ENCODE measurements around the gene LRG1. TPM values are rescaled to one million over a fixed set of nuclear protein-coding genes. Genes with fewer than 3 reads are reported as not detected.

Gene LRG1
- total and polyA plus RNA-seq, 4 donors: 57.8 to 1,122 (median 661) TPM

DNA sequence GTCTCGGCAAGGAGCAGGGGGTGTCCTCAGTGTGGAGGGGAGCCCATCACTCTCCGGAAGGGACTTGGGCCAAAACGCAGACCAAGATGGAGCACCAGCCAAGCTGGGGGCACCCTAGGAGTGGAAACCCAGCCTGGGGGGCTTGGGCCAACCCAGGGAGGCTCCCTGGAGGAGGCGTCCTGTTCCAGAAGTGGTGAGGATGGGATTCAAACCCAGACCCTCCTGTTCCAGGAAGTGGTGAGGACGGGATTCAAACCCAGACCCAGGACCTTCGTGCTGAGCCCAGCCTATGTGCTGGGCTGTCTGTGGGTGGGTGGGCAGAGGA is 20.7 kb downstream of the LRG1 start (continued):
- TF ChIP-seq TAF1 (conservative IDR thresholded peaks at IDR 0.05) (no peak), SP1 (IDR thresholded peaks at IDR 0.05) (no peak), FOXA1 (IDR thresholded peaks at IDR 0.05) (no peak), JUND (IDR thresholded peaks at IDR 0.05) (no peak), EGR1 (IDR thresholded peaks at IDR 0.05; ENCODE audit: low read depth in 2 of 2) (no peak)
- TF ChIP-seq, protein P1, sequence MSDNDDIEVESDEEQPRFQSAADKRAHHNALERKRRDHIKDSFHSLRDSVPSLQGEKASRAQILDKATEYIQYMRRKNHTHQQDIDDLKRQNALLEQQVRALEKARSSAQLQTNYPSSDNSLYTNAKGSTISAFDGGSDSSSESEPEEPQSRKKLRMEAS (IDR thresholded peaks at IDR 0.05): no peak
- TF ChIP-seq, protein P2, sequence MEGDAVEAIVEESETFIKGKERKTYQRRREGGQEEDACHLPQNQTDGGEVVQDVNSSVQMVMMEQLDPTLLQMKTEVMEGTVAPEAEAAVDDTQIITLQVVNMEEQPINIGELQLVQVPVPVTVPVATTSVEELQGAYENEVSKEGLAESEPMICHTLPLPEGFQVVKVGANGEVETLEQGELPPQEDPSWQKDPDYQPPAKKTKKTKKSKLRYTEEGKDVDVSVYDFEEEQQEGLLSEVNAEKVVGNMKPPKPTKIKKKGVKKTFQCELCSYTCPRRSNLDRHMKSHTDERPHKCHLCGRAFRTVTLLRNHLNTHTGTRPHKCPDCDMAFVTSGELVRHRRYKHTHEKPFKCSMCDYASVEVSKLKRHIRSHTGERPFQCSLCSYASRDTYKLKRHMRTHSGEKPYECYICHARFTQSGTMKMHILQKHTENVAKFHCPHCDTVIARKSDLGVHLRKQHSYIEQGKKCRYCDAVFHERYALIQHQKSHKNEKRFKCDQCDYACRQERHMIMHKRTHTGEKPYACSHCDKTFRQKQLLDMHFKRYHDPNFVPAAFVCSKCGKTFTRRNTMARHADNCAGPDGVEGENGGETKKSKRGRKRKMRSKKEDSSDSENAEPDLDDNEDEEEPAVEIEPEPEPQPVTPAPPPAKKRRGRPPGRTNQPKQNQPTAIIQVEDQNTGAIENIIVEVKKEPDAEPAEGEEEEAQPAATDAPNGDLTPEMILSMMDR (IDR thresholded peaks at IDR 0.05; ENCODE audit: low read depth, low read length, missing input control): no peak

DNA sequence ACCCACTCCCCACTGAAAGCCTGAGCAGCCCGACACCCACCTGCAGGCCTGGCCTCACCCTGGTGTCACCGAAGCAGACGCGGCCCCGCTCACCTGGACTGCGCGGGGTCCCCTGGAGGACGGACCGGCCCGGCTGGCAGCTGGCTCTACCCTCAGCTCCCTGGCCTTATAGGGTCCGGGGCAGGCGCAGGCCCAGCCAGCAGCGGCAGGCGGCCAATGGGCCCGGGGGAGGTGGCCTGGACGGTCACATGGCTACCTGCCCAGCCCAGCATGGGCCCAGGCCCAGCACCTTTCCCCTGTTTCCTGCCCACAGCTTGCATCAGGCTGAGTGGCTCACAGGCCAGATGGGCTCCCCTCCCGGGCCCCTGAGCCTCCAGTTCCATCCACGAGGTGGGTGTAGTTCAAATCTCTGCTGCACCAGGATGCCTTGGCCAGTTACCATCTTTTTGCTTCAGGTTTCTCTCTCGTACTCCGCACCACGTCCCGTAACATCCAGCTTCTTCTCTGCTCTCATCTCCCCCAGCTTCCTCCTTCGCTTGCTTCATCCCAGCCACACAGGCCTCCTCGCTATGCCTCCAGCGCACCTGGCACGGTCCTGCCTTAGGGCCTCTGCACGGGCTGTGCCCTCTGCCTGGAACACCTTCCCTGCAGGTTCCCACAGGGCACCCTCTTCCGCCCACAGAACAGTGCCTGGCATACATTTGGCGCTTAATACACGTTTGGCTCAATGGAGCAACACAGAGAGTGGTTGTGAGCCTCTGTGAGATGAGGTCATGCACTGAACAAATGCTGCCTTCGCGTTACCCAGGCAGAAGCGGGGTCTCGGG is 21.3 kb downstream of the LRG1 start, which contains the start of gene PLIN4:
TSS of gene PLIN4 (minus strand) at position 142 of the 827 bp plus-strand sequence. CDS start 214 bp downstream, outside the sequence.
- H3K4me3 ChIP-seq (ENCODE audit: low read depth in 1 of 3, low read length in 3 of 3): peak within 1 kb of the TSS; percentile 11 to 34 (median 32)
- H3K9ac ChIP-seq (ENCODE audit: low read depth in 1 of 2, low read length in 2 of 2): no peak within 1 kb of the TSS
- H3K36me3 ChIP-seq (ENCODE audit: control insufficient read depth in 4 of 4, insufficient read depth in 3 of 4, low read depth in 1 of 4, low read length in 3 of 4): peaks cover 0 to 18% (median 7%) of the 10 kb centered on the region in 4 donors
- TF ChIP-seq, protein P3, sequence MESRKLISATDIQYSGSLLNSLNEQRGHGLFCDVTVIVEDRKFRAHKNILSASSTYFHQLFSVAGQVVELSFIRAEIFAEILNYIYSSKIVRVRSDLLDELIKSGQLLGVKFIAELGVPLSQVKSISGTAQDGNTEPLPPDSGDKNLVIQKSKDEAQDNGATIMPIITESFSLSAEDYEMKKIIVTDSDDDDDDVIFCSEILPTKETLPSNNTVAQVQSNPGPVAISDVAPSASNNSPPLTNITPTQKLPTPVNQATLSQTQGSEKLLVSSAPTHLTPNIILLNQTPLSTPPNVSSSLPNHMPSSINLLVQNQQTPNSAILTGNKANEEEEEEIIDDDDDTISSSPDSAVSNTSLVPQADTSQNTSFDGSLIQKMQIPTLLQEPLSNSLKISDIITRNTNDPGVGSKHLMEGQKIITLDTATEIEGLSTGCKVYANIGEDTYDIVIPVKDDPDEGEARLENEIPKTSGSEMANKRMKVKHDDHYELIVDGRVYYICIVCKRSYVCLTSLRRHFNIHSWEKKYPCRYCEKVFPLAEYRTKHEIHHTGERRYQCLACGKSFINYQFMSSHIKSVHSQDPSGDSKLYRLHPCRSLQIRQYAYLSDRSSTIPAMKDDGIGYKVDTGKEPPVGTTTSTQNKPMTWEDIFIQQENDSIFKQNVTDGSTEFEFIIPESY (IDR thresholded peaks at IDR 0.05): no peak
- TF ChIP-seq, protein P2 (IDR thresholded peaks at IDR 0.05; ENCODE audit: low read depth, low read length, missing input control): no peak
- TF ChIP-seq, protein P4, sequence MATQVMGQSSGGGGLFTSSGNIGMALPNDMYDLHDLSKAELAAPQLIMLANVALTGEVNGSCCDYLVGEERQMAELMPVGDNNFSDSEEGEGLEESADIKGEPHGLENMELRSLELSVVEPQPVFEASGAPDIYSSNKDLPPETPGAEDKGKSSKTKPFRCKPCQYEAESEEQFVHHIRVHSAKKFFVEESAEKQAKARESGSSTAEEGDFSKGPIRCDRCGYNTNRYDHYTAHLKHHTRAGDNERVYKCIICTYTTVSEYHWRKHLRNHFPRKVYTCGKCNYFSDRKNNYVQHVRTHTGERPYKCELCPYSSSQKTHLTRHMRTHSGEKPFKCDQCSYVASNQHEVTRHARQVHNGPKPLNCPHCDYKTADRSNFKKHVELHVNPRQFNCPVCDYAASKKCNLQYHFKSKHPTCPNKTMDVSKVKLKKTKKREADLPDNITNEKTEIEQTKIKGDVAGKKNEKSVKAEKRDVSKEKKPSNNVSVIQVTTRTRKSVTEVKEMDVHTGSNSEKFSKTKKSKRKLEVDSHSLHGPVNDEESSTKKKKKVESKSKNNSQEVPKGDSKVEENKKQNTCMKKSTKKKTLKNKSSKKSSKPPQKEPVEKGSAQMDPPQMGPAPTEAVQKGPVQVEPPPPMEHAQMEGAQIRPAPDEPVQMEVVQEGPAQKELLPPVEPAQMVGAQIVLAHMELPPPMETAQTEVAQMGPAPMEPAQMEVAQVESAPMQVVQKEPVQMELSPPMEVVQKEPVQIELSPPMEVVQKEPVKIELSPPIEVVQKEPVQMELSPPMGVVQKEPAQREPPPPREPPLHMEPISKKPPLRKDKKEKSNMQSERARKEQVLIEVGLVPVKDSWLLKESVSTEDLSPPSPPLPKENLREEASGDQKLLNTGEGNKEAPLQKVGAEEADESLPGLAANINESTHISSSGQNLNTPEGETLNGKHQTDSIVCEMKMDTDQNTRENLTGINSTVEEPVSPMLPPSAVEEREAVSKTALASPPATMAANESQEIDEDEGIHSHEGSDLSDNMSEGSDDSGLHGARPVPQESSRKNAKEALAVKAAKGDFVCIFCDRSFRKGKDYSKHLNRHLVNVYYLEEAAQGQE (IDR thresholded peaks at IDR 0.05): peak; percentile 84
- TF ChIP-seq HNF4A (conservative IDR thresholded peaks at IDR 0.05): peak; percentile 39 to 65
- TF ChIP-seq TAF1 (conservative IDR thresholded peaks at IDR 0.05): no peak
- peak in 1 of 2 donors; percentile 18 for TF ChIP-seq JUND (IDR thresholded peaks at IDR 0.05)
- no peak for TF ChIP-seq HNF4G (IDR thresholded peaks at IDR 0.05)
- TF ChIP-seq YY1 (IDR thresholded peaks at IDR 0.05): peak; percentile 67
- no peak for TF ChIP-seq NR2F2 (IDR thresholded peaks at IDR 0.05)
- peak in 1 of 2 donors; percentile 69 for TF ChIP-seq EGR1 (IDR thresholded peaks at IDR 0.05; ENCODE audit: low read depth in 2 of 2)
- TF ChIP-seq, protein P5, sequence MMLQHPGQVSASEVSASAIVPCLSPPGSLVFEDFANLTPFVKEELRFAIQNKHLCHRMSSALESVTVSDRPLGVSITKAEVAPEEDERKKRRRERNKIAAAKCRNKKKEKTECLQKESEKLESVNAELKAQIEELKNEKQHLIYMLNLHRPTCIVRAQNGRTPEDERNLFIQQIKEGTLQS (IDR thresholded peaks at IDR 0.05): no peak
- no peak for TF ChIP-seq FOXA2 (IDR thresholded peaks at IDR 0.05)
- no peak for TF ChIP-seq RAD21 (IDR thresholded peaks at IDR 0.05)
- peak; percentile 77 for TF ChIP-seq SP1 (IDR thresholded peaks at IDR 0.05)
- TF ChIP-seq FOXA1 (IDR thresholded peaks at IDR 0.05): peak; percentile 39
- peak; percentile 48 to 87 for TF ChIP-seq RXRA (IDR thresholded peaks at IDR 0.05)
- no peak for TF ChIP-seq GABPA (IDR thresholded peaks at IDR 0.05 in 1 of 2, conservative IDR thresholded peaks at IDR 0.05 in 1 of 2)
- TF ChIP-seq, protein P1 (IDR thresholded peaks at IDR 0.05): peak; percentile 84
- peaks cover 16 to 65% (median 59%) of the 10 kb centered on the region in 4 donors for H3K4me1 ChIP-seq (ENCODE audit: control insufficient read depth in 4 of 4, insufficient read depth in 4 of 4, low read length in 3 of 4)
- H3K27ac ChIP-seq (ENCODE audit: low read depth in 1 of 2, low read length in 2 of 2): peak within 1 kb of the TSS; percentile 75 to 78
- no peaks in the 10 kb centered on the region for H3K27me3 ChIP-seq (ENCODE audit: control insufficient read depth in 4 of 4, insufficient read depth in 4 of 4, low read length in 3 of 4)
- H3K9me3 ChIP-seq (ENCODE audit: control insufficient read depth in 4 of 4, low read length in 3 of 4): no peaks in the 10 kb centered on the region
- DNase-seq (ENCODE audit: low spot score): no peak
- WGBS: 33% methylated on average over 34 of the region's 34 CpGs
